ENCODE results near the gene DLG3.

DLG3 gene

DNA sequence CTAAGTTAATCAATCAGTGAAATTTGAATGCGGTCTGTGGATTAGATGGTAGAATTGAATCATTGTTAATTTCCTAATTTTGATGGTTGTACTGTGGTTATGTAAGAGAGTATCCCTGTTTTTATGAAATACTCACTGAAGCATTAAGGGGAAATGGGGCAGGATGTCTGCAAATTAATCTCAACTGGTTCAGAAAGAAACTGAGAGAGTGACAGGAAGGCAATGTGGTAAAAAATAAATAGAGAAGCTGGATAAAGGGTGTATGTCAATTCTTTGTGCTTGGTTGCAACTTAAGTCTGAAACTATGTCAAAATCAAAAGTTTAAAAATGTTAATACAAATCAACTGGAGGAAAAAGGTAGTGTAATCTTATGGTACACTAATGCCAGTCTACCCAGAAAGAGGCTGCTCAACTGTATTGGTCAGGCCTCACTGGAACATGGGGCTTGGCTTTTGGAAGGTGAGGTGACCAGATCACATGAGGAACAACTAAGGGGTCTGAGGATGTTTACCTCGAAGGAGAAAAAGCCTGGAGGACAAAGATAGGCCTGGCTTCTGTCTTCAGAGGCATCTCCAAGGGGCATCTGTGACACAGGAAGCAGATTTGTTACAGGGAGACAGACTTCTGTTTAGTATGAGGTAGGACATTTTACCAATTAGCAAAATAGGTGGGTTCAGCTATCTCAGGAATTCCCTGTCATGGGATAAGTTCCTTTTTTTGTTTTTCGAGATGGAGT is 83.1 kb downstream of the DLG3 start:
- H3K79me2 ChIP-seq (ENCODE audit: control insufficient read depth, low read length), result no peaks in the 10 kb centered on the region
- H3K36me3 ChIP-seq (ENCODE audit: control insufficient read depth, low read length), result no peaks in the 10 kb centered on the region
- H3K27ac ChIP-seq (ENCODE audit: low read depth, low read length), result no peak overlapping the region
- H3K9me2 ChIP-seq (replicated peaks; ENCODE audit: control insufficient read depth, low read length), result no peaks in the 10 kb centered on the region
- no peak for TF ChIP-seq EZH2phosphoT487 (IDR thresholded peaks at IDR 0.05; ENCODE audit: borderline replicate concordance, low read length)
- TF ChIP-seq, protein P1, sequence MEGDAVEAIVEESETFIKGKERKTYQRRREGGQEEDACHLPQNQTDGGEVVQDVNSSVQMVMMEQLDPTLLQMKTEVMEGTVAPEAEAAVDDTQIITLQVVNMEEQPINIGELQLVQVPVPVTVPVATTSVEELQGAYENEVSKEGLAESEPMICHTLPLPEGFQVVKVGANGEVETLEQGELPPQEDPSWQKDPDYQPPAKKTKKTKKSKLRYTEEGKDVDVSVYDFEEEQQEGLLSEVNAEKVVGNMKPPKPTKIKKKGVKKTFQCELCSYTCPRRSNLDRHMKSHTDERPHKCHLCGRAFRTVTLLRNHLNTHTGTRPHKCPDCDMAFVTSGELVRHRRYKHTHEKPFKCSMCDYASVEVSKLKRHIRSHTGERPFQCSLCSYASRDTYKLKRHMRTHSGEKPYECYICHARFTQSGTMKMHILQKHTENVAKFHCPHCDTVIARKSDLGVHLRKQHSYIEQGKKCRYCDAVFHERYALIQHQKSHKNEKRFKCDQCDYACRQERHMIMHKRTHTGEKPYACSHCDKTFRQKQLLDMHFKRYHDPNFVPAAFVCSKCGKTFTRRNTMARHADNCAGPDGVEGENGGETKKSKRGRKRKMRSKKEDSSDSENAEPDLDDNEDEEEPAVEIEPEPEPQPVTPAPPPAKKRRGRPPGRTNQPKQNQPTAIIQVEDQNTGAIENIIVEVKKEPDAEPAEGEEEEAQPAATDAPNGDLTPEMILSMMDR (IDR thresholded peaks at IDR 0.05; ENCODE audit: low read depth, low read length, poor library complexity, severe bottlenecking), result no peak
- no peaks in the 10 kb centered on the region for H3K9me3 ChIP-seq (ENCODE audit: control insufficient read depth, insufficient read depth, low read length)
- no peaks in the 10 kb centered on the region for H3K4me1 ChIP-seq (ENCODE audit: control insufficient read depth, low read length)
- no peak overlapping the region for H3K4me3 ChIP-seq (ENCODE audit: low read length)
- H3F3A ChIP-seq (ENCODE audit: control insufficient read depth, insufficient read depth), result no peaks in the 10 kb centered on the region
- H4K20me1 ChIP-seq (ENCODE audit: control insufficient read depth, insufficient read depth, low read depth, low read length), result no peaks in the 10 kb centered on the region
- H3K27me3 ChIP-seq (ENCODE audit: control insufficient read depth, low read length), result no peaks in the 10 kb centered on the region; the same call in 1 of the 2 replicates
- no peak overlapping the region for H3K4me2 ChIP-seq (ENCODE audit: low read length)

DNA sequence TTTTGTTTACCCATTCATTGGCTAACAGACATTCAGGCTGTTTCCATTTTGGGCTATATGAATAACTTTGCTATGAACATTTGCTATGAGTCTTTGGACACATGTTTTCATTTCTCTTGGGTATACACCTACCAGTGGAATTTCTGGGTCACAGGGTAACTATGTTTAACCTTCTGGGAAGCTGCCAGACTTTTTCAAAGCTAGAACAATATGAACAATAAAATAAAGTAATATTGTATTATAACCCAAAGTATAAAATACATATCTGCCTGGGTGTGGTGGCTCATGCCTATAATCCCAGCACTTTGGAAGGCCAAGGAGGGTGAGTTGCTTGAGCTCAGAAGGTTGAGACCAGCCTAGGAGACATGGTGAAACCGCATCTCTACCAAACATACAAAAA is 90.6 kb downstream of the DLG3 start:
- TF ChIP-seq, protein P1 (IDR thresholded peaks at IDR 0.05; ENCODE audit: low read depth, low read length, poor library complexity, severe bottlenecking), result no peak
- no peak for TF ChIP-seq EZH2phosphoT487 (IDR thresholded peaks at IDR 0.05; ENCODE audit: borderline replicate concordance, low read length)
- Histone ChIP-seq H3K4me2 (ENCODE audit: low read length) (no peak overlapping the region), H3K9me2 (replicated peaks; ENCODE audit: control insufficient read depth, low read length) (no peaks in the 10 kb centered on the region), H3K9me3 (ENCODE audit: control insufficient read depth, insufficient read depth, low read length) (no peaks in the 10 kb centered on the region), H3F3A (ENCODE audit: control insufficient read depth, insufficient read depth) (no peaks in the 10 kb centered on the region), H4K20me1 (ENCODE audit: control insufficient read depth, insufficient read depth, low read depth, low read length) (no peaks in the 10 kb centered on the region), H3K36me3 (ENCODE audit: control insufficient read depth, low read length) (no peaks in the 10 kb centered on the region), H3K79me2 (ENCODE audit: control insufficient read depth, low read length) (no peaks in the 10 kb centered on the region), H3K27me3 (ENCODE audit: control insufficient read depth, low read length) (no peaks in the 10 kb centered on the region), H3K4me1 (ENCODE audit: control insufficient read depth, low read length) (no peaks in the 10 kb centered on the region), H3K27ac (ENCODE audit: low read depth, low read length) (no peak overlapping the region), H3K4me3 (ENCODE audit: low read length) (no peak overlapping the region)

DNA sequence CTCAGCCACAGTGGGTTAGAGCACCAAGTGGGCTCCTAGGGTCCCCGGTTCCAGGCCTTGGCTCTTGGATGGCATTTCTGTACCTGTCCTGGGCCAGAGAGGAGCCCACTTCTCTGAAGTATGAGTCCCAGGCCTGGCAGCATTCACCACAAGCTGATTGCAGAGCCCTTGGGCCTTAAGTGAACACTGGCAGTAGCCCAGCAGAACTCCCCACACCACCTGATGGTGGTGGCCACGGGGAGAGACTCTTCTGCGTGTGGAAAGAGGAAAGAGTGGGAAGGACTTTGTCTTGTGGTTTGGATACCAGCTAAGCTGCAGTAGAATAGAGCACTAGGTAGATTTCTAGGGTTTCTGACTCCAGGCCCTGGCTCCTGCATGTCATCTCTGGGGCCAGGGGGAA is 104.8 kb downstream of the DLG3 start:
- TF ChIP-seq EZH2phosphoT487 (IDR thresholded peaks at IDR 0.05; ENCODE audit: borderline replicate concordance, low read length), result no peak
- TF ChIP-seq, protein P1 (IDR thresholded peaks at IDR 0.05; ENCODE audit: low read depth, low read length, poor library complexity, severe bottlenecking), result no peak
- Histone ChIP-seq H3K4me2 (ENCODE audit: low read length) (no peak overlapping the region), H4K20me1 (ENCODE audit: control insufficient read depth, insufficient read depth, low read depth, low read length) (no peaks in the 10 kb centered on the region), H3K27me3 (ENCODE audit: control insufficient read depth, low read length) (no peaks in the 10 kb centered on the region), H3K79me2 (ENCODE audit: control insufficient read depth, low read length) (no peaks in the 10 kb centered on the region), H3K9me2 (replicated peaks; ENCODE audit: control insufficient read depth, low read length) (no peaks in the 10 kb centered on the region), H3K4me3 (ENCODE audit: low read length) (no peak overlapping the region), H3K36me3 (ENCODE audit: control insufficient read depth, low read length) (no peaks in the 10 kb centered on the region), H3K27ac (ENCODE audit: low read depth, low read length) (no peak overlapping the region), H3K9me3 (ENCODE audit: control insufficient read depth, insufficient read depth, low read length) (no peaks in the 10 kb centered on the region), H3F3A (ENCODE audit: control insufficient read depth, insufficient read depth) (no peaks in the 10 kb centered on the region), H3K4me1 (ENCODE audit: control insufficient read depth, low read length) (peaks cover 4% of the 10 kb centered on the region)
